ENCODE results near the gene NXNL2.

NXNL2 gene

DNA sequence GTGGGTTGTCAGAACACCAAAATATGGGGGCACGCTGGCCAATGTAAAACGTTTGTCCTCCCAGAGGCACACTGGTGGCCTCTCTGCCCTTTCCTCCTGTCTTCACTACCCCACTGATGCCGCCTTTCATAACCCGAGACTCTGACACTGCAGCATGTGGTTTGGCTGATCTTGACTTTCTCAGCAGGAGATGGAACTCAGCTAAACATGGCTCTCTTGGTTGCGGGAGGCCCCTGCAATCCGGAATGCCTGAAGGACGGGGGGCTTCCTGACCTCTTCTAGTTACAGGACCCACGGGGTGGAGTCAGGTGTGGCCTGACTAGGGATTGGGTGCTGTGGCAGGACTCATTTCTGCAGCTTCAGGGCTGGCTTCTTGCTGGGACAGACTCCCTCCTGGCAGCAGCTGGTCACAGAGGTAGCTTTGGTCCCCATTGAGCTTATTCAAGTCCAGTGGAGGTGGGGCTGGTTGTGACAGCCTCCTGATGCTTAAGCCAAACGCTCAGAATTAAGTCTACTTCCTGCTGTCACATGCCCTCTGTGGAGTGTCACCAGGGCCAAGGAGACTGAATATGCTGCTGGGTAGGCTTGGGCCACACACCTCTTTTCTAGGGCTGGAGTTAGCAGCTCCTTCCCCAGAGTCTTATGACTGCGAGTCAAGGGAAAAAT lies 44.2 kb downstream of the NXNL2 start:
- DNase-seq: no peak

DNA sequence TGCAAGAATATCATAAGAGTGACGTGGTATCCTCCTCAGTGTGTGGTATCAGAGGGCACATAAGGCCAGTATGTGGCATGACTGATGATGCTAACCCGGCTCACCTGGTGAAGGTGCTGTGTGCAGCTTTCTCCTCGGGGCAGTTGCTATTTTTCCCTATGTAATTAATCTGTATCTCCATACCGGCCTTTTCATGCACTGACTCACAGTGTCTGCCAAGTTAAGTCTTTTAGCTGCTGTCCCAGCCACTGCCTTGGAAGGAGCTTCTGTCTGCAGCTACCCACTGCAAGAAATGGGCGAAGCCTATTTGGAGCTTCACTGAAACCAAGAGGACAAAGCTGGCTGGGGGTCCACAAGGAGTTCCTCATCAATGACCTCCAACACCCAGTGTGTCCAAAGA lies 46.0 kb downstream of the NXNL2 start:
- no peak for DNase-seq

DNA sequence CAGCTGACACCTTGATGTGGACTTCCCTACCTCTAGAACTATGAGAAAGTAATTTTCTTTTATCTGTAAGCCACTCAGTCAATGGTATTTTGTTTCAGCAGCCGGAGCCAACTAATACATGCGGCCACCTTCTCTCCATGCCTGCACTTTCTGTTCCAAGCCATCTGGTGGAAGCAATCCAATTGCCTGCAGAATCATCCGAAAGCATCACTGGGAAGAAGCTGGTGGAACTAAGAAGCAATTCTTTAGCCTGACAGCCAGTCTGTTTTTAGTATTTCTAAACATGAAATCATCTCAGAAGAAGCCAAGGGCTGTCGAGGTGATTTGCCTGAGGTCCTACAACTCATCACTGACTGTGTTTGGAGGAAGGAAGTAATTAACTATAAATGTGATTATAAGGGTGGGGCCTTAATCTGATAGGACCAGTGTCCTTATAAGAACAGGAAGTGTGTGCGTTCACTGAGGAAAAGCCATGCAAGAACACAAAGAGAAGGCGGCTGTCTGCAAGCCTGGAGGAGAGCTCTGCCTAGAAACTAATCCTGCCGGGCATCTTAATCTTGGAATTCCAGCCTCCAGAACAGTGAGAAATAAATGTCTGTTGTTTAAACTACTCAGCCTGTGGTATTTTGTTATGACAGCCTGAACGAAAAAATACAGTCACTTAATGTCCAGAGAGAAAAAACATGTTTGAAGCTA lies 49.1 kb downstream of the NXNL2 start:
- no peak for DNase-seq

DNA sequence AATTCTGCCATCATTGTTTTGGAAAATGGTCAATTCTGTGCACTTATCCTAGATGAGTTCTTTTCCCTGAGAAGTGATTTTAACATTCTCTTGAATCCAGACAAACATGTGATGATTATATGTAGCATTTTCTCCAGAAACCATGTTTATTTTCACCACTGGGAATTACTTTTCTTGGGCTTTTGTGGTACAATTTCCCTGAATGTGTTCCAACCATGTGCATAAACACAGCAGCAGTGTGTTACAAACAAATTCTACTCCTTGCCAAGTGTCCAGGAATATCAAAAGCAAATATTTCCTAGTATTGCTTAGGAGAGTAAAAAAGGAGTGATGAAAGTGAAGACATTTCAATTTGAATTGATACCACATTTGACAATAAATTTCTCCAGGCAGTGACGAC lies 50.4 kb downstream of the NXNL2 start:
- DNase-seq: no peak

DNA sequence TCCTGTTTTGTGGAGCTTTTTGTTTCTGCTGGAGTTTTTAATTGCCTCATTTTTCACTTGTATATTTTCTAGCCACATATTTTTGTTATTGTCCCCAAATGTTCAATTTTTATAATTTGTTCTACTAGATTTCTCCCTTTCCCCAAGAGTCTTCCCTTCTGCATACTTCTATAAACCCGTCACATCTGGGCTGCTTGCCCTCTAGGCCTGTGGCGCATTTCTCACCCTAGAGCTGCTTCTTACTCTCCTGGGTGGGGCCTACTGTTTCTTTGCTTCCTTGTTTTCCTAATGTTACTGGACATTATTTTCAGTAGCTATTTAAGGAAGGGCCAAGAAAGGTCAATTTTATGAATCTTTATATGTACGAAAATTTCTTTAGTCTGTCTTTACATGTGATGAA lies 51.5 kb downstream of the NXNL2 start:
- DNase-seq: no peak

DNA sequence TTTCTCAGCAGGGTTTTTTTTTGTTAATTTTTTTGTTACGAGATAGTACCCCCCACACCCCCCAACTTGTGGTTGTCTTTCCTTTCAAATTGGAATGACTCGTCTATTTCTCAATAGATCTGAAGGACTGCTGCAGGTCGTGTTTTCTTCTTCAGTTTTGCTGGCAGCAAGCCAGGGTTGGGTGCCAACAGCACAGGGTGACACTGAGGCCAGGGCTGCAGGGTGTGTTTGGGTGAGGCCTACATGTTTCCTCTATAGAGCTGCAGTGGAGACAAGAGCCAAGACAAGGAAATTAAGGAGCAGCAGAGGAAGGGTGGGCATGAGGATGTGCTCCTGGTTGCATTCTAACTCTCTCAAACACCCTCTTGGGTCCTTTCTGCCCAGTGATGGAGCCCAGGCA lies 52.2 kb downstream of the NXNL2 start:
- DNase-seq: no peak

DNA sequence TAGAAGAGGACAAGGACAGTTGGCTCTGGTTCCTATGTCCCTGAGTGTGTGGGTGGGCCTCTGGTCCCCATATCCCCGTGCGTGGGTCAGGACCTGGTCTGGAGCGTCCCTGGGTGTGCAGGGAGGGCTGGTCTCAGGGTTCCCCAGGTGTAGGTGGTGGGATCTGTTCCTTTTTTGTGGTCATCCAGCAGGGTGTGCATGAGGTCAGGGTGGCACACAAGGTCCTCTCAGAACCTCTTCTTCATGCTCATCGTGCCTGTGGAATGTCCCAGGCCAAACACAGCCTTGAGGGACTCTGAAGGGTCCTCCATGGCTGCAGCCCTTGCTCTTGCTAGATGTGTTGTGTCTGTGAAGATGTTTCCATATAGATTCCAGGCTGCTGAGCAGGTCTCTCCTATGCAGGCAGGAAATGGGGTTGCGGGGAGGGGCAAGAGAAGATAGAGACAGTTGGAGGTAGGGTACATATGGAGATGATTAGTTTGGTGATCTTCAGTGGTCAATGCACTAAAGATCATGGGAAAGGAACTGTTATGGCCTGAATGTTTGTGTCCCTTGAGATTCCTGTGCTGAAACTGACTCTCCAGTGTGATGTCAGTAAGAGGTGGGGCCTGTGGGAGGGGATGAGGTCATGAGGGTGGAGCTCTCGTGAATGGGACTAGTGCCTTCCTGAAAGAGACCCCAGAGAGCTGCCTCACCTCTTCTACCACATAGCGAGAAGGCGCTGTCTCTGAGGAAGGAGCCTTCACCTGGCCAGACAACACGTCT lies 53.1 kb downstream of the NXNL2 start:
- DNase-seq: no peak

DNA sequence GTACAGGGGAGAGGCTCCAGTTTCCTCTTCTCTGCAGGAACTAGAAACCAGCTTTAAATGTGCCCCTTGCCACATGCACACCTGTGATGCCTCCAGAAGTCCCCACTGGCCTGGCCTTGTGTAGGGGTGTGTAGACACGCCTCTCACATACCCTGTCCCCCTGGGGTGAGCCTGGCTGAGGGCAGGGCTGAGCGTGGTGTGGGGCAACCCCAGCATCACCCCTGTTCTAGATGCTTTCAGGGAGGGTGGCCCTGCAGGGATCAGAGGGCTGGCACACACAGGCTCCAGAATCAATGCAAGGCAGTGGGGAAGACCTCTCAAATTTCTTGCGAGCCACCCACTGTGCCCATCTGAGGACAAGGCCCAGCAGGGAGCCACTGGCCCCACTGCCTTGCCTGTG lies 54.7 kb downstream of the NXNL2 start:
- DNase-seq: no peak

DNA sequence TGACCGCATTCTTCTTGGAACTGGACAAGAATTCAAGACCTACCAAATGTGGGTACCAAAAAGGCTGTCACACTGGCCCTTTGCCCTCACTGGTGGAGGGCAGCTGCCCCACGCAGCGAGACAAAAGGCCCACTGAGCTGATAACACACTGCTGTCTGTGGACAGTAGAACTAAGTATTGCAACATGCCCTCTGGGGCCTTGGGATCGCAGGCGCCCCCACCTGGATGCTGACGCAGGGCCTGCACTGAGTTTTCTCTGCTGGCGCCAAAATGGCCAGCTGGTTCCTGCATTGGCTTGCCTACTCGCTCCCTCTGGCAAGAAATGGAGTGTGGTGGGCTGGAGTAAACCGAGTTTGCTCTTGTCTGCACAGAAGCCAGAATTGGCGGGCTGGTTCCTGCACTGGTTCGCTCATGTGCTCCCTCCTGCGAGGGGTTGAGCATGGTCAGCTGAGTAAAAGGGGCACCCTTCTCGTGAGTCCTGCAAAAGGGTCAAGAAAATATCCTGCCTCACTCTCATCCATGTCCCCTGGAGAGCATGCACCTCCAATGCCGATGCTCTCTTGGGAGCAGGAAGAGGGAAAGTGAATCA lies 55.7 kb downstream of the NXNL2 start:
- DNase-seq: no peak

DNA sequence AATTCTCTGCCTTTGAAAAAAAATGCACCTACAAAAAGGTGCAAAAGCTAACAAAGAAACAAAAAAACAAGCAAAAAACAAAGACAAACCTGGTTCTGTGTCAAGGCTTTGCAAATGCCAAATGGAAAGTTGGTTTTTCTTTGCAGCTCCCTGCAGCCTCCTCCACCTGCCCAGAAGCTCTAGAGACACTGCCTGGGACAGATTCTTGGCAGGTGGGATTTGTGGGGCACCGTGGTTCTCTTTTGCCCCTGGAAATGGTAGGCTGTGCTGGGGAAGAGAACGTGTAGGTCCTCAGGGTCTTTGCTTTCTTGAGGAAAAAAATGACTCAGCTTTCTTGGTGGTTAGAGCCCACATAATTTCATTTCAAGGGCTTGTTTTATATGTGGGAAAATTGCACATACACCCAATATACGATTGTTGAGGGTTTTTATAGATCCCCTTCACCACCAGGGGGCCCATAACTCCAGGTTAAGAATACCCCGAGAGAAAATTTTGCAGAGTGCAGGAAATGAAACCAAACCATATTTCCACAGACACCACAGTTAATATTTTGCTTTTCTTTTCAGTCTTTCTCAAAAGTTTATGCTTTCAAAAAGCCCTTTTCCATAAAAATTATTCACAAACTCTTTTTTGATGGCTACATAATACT lies 58.7 kb downstream of the NXNL2 start:
- DNase-seq: no peak
